Gastrocnemius medialis (tissue), 4 donors: ENCODE data around the gene STARD8.

Experiments used
- CTCF ChIP-seq, 5 experiments: fragments of 450-650 bp in 3 of 5; fragments of 200-600 bp in 2 of 5; sonication (generic) in 2 of 5; IDR thresholded peaks in 4 of 5; conservative IDR thresholded peaks in 1 of 5; 1 replicate in 4 of 5; 2 replicates in 1 of 5; pipeline ENCODE4 v1.5.1; 2016 to 2019; ENCODE audit warnings: antibody characterized with exemption in 5 of 5, mild to moderate bottlenecking in 3 of 5, moderate library complexity in 3 of 5
- POLR2A ChIP-seq, 2 donors: fragments of 450-650 bp; IDR thresholded peaks; one replicate each; pipeline ENCODE4 v1.6.1; 2017; ENCODE audit warnings: antibody characterized with exemption in 2 of 2, mild to moderate bottlenecking in 2 of 2, moderate library complexity in 2 of 2

GRCh38 chrX:68728186-68728585, 80.7 kb downstream of the STARD8 start:
- TF ChIP-seq CTCF (IDR thresholded peaks at IDR 0.05 in 4 of 5, conservative IDR thresholded peaks at IDR 0.05 in 1 of 5) (no peak), POLR2A (IDR thresholded peaks at IDR 0.05) (no peak)
